ENCODE data around the gene TLL1.

The TLL1 gene

DNA sequence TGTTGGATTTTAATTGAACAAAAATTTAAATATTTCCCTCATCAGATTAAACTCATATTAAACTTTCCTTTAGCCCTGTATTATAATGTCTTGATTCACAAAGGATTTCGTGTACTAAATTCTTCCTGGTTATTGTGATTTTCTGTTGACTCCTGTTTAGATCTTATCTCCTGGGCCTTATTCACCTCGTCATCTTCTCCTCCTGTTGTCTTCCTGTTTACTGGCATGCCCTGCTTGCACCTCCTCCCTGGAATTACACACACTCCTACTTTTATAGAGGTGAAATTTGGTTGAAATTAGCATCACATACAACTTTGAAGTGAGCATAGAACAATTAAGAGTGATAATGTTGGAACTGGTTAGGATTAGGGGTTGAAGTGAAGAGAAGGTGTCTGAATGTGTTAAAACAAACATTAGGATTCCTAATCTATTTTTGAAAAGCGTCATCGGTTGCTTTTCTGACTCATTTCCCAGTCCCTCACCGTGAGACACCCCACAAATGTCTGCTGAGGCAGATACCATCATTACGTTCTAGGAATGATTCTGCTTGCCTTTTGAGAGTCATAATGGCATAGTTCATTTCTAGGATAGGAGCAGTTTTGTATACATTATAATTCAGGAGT is 32.5 kb downstream of the TLL1 start:
- no peak for DNase-seq

DNA sequence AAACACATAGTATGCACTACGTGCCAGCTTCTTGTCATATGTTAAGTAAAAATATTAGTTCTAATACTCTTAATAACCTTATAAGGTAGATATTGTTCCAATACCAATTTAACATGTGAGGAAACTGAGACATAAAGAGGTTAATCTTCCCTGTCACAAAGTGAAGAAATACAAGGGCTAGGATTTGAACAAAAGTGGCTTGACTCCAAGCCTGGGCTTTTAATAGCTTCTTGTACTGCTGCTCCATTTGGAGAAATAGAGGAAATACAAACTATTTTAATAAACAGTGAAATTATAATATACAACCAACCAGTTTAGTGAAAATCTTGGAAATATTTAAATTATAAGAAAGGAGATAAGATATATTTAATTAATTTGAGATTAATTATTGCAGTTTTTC is 33.2 kb downstream of the TLL1 start:
- DNase-seq = no peak

GRCh38 chr4:165909947-165910346 is 36.9 kb downstream of the TLL1 start:
- DNase-seq = no peak

- no peak for DNase-seq
These were observed 42.2 kb downstream of the TLL1 start for GRCh38 chr4:165915215-165915614.

DNA sequence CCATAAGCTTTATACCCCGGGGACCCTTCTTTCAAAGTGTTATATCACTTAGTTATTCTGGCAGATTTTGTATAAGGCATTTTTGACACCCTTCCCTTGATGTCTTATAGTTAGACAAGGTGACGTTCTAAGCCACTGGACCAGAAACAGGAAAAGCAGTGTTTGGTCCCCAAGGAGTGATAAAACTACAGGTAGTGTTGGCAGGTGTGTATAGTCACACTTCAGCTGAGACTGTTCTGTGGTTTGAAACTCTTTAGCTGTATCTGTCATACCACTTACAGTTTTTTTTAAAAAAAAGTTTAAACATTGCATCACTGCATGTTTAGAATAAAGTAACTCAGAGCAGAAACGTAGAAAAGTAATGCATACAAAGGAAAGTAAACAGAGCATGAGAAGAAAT is 48.5 kb downstream of the TLL1 start:
- DNase-seq = no peak

DNA sequence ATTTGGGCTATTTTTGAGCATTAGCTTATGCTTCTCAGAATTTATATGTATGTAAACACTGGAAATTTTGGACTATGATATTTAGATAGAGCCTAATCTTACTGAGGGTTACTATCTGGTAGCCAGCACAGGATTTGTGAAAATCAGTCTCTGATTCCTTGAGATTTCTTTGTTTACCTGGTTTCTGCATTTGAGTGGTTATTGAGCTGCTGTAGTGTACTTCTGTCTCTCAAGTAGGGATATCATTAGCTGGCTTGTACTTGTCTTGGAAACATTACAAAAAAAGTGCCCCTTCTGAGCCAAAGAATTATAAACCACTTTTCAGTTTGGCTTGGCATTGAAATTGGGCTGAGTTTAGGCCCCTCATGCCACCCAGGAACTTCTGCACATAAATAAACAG is 49.7 kb downstream of the TLL1 start:
- DNase-seq = no peak

DNA sequence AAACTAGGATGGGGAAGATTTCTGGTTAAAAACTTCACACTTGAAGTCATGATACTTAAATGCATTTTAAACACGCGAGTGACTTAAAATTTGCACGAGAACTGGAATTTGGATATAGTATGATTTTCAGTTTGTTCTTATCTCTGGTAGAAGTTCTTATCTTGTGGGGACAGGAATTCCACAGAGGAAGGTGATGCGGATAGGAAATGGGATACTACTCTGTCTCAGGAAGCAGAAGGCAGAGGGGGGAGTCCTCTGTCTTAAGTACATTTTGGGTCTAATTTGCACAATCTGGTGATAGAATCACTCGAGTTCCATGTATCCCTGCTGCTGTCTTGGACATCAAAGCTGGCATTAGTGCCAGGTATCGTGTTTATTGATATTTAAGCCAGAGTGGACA is 53.3 kb downstream of the TLL1 start:
- DNase-seq = no peak

DNA sequence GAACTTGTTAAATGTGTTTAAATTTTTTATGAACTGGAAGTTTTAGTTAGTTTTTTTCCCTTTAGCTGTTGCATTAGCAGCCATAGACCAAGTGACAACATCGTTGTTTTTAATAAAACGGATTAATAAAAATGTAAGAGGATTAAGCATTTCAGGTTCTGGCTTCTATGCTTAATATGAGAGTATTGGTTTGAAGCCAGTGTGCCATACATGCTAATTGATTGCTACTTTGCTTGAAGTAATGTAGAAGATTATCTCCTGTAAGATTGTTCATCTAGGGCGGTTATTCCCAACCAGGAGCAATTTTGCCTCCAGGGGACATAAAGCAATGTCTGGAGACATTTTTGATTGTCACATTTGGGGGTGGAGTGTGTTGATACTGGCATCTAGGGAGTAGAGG is 54.3 kb downstream of the TLL1 start:
- no peak for DNase-seq

GRCh38 chr4:165927815-165928214 is 54.8 kb downstream of the TLL1 start:
- DNase-seq = no peak

DNA sequence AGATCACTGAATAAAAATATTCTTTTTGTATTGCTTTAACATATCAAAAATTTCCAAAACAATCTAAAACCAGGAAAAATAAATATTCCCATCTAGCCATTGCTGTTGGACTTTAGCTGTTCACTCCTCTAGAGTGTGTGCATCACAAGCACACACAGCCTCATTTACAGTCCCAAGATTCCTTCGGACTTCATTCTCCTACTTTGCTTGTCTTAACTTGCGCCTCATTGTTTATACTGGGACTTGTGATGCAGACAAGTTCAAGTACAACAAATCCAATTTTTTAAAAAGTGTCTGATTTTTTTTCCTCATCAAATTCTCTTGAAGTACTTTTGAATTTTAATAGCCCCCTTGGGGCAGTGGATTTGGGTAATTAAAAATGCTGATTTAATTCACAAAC is 55.6 kb downstream of the TLL1 start:
- no peak for DNase-seq

GRCh38 chr4:165929662-165930061 is 56.6 kb downstream of the TLL1 start:
- no peak for DNase-seq

- no peak for DNase-seq
These were observed 58.7 kb downstream of the TLL1 start for GRCh38 chr4:165931741-165932140.

DNA sequence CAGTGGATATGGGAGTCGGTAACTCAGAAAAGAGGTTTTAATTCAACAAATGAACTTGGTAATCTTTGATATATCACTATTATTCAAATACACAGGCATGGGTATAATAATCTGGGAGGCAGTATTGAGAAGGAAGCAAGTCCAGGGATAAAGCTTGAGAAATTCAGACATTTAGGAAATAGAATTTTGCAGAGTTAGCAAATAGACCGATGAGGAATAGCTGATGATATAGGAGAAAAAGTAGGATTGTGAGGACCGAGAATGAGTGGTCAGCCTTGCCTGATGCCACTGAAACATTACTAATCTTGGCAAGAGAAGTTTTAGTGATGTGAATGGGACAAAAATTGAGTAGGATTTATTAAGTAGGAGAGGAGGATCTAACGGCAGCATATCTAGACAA is 71.9 kb downstream of the TLL1 start:
- DNase-seq = no peak

DNA sequence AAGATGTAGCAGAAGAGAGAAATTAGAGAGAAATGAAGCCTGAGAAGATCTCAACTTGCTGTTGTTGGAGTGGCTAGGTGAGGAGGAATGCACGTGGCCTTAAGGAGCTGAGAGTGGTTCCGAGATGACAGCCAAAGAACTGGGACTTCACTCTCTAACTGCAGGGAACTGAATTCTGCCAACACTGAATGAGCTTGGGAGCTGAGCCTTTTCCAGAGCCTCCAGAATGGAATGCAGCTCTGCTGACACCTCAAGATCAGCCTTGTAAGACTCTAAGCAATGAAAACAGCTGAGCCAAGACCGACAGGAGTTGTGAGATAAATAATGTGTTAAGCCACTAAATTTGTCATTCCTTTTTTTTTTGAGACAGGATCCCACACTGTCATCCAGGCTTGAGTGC is 73.0 kb downstream of the TLL1 start:
- no peak for DNase-seq

- DNase-seq = no peak
These were observed 74.0 kb downstream of the TLL1 start for GRCh38 chr4:165947019-165947418.

- DNase-seq = no peak
These were observed 80.1 kb downstream of the TLL1 start for GRCh38 chr4:165953181-165953580.

DNA sequence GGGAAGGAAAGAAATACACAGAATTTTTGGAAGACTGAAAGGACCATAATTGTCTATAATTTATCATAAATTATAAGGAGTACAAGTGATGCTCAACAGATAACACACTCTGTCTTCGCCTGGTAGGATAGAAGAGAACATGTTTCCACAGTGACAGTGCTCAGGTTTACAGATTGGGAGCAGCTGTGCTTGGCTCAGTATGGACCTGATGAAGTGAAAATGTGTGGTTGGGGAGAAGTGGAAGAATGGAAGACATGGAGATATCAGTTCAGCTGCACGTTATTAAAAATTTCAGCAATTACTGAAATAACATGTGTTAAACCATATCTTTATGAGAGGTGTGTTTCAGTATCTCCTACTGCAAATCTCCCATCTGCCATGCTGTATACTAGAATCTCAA is 90.6 kb downstream of the TLL1 start:
- DNase-seq = no peak

DNA sequence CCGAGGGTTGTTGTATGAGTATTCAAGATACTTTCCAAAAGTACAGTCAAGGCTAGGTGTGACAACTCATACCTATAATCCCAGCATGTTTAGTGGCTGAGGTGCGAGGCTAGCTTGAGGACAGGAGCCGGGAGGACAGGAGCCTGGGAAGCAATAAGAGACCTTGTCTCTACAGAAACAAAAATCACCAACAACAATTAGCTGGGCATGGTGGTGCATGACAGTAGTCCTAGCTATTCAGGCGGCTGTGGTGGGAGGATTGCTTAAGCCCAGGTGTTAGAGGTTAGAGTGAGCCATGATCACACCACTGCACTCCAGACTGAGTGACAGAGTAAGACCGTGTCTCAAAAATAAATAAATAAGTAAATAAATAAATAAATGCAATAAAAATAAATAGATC is 91.6 kb downstream of the TLL1 start:
- no peak for DNase-seq

DNA sequence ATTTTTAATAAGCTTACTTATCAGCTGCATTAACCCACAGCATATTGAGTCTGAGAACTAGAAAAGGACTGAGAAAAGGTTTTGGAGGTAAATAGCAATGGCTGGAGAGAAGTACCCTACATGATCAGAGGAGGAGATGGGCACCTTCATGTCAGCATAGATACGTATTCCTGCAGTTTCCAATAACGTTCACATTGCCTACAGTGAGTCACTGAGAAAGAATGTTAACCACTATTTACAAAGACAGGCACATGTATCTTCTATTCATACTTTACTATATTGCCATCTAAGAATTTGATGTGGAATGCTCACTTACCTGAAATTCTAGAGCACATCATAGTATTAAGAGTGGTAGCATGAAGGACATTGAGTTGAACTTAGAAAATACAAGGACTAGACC is 92.5 kb downstream of the TLL1 start:
- no peak for DNase-seq

DNA sequence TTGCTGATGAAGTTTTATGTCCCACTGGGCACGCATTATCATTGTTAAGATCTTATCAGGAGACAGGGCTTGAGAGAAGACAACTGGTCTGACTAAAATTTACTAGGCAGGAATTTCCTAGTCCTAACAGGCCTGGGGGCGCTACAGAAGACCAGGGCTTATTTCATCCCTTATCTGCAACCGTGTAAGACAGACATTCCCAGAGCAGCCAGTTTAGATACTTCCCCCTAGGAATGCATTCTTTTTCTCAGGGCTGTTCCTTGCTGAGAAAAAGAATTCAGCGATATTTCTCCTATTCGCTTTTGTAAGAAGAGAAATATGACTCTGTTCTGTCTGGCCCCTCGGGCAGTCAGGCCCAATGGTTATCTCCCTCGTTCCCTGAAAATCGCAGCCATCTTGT is 93.8 kb downstream of the TLL1 start:
- no peak for DNase-seq

DNA sequence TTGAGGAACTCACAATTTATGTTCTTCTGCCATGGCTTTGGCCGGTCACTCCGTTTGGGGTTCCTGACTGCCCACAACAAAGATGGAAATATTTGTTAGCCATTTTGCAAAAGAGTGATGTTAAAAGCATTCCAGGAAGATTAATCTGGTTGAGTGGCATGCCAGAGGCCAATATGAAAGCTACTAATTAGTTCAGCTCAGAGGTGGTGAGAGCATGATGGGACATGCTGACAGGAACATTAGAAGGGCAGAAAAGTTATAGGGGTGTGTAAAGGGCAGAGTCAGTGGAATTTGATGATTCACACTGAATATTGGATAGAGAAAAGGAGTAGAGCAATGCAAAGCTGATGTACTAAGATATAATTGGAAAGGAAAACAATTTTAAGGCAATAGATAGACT is 94.4 kb downstream of the TLL1 start:
- DNase-seq = no peak

DNA sequence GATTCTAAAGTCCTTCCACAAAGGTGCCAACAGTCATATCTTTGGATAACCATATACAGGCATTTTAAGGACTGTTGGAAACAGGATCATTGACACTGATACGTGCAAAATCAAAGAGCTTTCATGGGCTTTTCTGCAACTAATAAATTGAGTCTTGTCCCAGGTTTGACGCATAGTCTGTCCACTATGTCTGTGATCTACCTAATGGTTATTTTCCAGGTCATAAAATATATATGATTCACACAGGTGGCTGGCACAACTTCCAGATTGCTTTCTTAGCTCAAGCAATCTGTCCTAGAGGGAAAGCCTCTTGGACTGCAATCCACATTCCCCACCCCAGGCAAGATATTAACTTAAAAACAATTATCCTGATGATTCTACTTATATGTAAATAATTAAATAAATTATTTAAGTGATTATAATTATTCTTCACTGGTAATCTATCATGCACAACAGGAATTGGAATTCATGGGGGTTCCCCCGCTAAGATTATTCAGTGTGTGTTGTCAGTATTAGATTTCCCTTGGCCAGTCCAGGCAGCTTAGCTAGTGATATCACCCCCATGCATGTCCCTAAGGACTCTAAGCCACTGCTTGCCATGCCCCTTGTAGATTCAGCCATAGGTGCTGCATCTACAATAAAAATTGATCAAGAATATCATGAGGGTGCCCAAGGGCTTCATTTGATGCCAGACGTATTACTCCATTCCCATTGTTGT is 97.8 kb downstream of the TLL1 start:
- no peak for DNase-seq

- no peak for DNase-seq
These were observed 98.4 kb downstream of the TLL1 start for GRCh38 chr4:165971446-165971845.

- DNase-seq = no peak
These were observed 98.9 kb downstream of the TLL1 start for GRCh38 chr4:165971933-165972332.

DNA sequence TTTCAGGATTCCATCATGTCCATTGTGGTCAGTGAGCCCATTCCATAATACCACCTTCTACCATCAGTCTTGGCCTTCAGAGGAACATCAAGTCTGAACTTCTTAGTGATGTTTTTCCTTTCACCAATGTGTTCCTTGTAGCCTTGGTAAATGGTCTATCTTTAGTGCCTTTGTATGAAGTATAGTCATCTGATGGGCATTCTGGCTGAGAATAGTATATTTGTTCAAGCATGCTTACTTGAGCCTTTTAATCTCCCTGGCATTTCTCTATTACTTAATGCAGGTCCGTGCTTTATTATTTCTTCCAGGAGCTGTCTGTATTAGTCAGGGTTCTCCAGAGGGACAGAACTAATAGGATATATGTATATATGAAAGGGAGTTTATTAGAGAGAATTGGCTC is 99.7 kb downstream of the TLL1 start:
- no peak for DNase-seq

All from CD4-positive, alpha-beta T cell treated with Interleukin-21 for 1 hour (primary cell).